ENCODE data around the gene TGFBR1.

The TGFBR1 gene

DNA sequence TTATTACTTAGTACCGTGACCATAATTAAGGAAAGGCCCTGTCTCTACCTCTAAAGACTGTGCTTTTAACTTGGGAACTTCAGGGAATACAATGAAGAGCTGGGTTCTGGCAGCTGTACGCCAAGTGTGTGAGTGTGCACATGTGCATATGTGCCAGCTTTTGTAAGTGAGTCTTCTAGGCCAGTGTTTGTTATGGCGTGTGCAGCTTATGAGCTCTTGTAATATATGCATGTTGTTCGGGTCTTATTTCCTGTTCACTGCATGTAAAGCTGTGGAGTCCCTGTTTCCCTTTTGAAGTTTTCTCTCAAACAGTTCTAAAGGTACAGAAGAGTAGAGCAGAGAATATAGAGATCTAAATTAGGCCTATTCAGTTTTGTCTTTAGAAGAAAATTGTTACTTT is 30.5 kb downstream of the TGFBR1 start:
- H3K4me3 ChIP-seq (ENCODE audit: low read depth, low read length): no peak overlapping the region

GRCh38 chr9:99137225-99137624 is 32.3 kb downstream of the TGFBR1 start:
- TF ChIP-seq, protein P1, sequence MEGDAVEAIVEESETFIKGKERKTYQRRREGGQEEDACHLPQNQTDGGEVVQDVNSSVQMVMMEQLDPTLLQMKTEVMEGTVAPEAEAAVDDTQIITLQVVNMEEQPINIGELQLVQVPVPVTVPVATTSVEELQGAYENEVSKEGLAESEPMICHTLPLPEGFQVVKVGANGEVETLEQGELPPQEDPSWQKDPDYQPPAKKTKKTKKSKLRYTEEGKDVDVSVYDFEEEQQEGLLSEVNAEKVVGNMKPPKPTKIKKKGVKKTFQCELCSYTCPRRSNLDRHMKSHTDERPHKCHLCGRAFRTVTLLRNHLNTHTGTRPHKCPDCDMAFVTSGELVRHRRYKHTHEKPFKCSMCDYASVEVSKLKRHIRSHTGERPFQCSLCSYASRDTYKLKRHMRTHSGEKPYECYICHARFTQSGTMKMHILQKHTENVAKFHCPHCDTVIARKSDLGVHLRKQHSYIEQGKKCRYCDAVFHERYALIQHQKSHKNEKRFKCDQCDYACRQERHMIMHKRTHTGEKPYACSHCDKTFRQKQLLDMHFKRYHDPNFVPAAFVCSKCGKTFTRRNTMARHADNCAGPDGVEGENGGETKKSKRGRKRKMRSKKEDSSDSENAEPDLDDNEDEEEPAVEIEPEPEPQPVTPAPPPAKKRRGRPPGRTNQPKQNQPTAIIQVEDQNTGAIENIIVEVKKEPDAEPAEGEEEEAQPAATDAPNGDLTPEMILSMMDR (IDR thresholded peaks at IDR 0.05; ENCODE audit: borderline replicate concordance, insufficient read depth, low read depth, low read length): no peak
- no peak overlapping the region for H3K4me3 ChIP-seq (ENCODE audit: low read depth, low read length)

More for the DNA sequence above, 30.5 kb downstream of the TGFBR1 start:
- TF ChIP-seq, protein P1 (IDR thresholded peaks at IDR 0.05; ENCODE audit: borderline replicate concordance, insufficient read depth, low read depth, low read length): no peak

GRCh38 chr9:99137891-99138290 is 33.0 kb downstream of the TGFBR1 start:
- TF ChIP-seq, protein P1 (IDR thresholded peaks at IDR 0.05; ENCODE audit: borderline replicate concordance, insufficient read depth, low read depth, low read length): no peak
- H3K4me3 ChIP-seq (ENCODE audit: low read depth, low read length): no peak overlapping the region

- no peak overlapping the region for H3K4me3 ChIP-seq (ENCODE audit: low read depth, low read length)
- TF ChIP-seq, protein P1 (IDR thresholded peaks at IDR 0.05; ENCODE audit: borderline replicate concordance, insufficient read depth, low read depth, low read length): no peak
Observed at GRCh38 chr9:99138424-99139284, 33.7 kb downstream of the TGFBR1 start.

GRCh38 chr9:99139868-99140267 is 35.0 kb downstream of the TGFBR1 start:
- TF ChIP-seq, protein P1 (IDR thresholded peaks at IDR 0.05; ENCODE audit: borderline replicate concordance, insufficient read depth, low read depth, low read length): no peak

DNA sequence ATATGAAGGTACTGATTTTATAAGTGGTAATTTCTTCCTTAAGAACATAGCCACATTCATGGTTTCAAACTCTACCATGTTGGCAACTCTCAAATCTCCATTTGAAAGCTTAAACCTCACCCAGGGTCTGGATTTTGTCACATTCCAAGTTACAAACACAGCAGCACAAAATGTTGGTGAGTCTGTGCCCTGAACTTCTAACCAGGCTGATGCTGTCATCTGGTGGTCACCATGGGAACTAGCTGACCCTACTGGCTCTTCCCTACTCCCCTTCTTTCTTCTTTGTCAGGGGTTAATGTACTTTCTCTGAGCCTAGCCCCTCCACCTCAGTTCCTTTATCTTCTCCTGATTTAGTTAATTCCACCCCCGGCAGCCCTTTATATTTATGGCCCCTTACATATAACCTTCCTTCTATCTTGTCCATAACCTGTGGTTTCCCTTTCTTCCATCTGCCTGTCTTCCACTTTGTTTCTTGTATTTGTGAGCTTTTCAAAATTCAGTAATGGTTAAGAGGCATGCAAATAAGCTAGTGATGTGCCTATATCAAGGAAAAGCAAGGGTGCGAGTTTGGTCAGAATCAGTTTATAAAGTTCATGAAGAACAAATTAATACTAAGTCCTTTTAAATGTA is 35.9 kb downstream of the TGFBR1 start:
- H3K4me3 ChIP-seq (ENCODE audit: low read depth, low read length): no peak overlapping the region
- TF ChIP-seq, protein P1 (IDR thresholded peaks at IDR 0.05; ENCODE audit: borderline replicate concordance, insufficient read depth, low read depth, low read length): peak; percentile 97

More at GRCh38 chr9:99139868-99140267, 35.0 kb downstream of the TGFBR1 start:
- no peak overlapping the region for H3K4me3 ChIP-seq (ENCODE audit: low read depth, low read length)

Measured in GM12875 (cell line).